Erythroblast (primary cell): Measurements from ENCODE around the gene KRT27.

Experiments
- GATA1 ChIP-seq: IDR thresholded peaks from 2 replicates; pipeline ENCODE4 v1.6.1; 2011; ENCODE audit warnings: low read depth, mild to moderate bottlenecking, control low read depth, low read length, moderate library complexity
- POLR2A ChIP-seq: IDR thresholded peaks from 2 replicates; pipeline ENCODE4 v1.6.1; 2011; ENCODE audit warnings: mild to moderate bottlenecking, low read length

- TF ChIP-seq POLR2A (no peak), GATA1 (no peak)
Observed at GRCh38 chr17:40777459-40777858, 4.9 kb downstream of the KRT27 start.
